Activated CD4-positive, alpha-beta T cell treated with anti-CD3 and anti-CD28 coated beads, Interleukin-2, amount 50 U/mL, for 24 hours (primary cell): ENCODE data around the gene NCOA4.
"Not testable (repeated sequence)": the region's sequence is repeated elsewhere in the genome, so short reads cannot be mapped to it uniquely, and the experiment has no call there.

ENCODE experiments used
- DNase-seq, 2 donors: peaks; one replicate each; pipeline ENCODE4 v3.0.0-alpha.2; 2020; ENCODE audit warnings: low read depth in 1 of 2, low spot score in 1 of 2

NCOA4 gene

DNA sequence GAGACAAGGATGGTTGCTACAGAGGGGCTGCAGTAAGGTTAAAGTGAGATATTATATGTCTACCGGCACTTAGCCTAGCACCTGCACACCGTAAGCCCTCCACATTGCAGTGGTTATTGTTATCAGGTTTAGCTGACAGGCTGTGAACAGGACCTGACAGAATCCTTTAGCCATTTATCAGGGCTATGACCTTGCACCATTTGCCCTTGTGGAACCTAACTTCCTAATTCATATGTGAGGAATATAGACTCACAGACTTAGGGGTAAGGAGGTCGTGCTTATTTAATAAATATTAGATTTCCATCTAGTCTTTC lies 10.1 kb downstream of the NCOA4 start:
- no peak for DNase-seq

DNA sequence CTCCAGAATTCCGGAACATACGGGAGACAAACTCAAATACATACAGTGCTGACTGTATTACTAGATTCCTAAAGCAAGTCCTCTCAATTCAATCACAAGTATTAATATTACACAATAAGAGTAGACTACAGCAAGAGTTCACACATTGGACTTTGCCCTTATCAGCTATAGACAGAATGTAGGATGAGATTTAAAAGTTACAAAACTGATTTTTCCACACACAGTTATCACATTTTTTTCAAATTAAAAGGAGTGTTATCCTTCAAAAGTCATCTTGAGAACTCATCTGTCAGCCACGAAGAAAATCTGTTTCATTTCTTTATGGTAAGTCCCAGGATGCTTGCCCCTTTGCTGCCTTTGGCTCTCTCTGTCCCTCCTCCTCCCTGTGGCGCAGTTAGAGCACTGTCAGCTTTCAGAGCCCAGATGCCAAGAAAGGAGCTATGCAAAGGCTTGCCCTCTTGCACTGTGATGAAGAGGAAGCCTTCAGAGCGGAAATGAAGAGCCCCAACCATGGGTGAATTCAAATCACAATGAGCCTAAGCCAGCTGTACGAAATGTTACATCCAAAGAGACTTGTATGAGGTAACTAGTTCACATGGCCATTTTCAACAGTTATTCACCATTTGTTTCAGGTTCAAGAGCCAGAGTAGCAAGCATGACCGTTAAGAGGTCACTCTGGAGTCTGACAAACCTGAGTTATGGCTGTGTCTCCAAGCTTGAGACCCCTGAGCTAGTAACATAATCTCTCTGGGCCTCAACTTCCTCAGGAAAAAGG lies 10.7 kb downstream of the NCOA4 start:
- DNase-seq: no peak

DNA sequence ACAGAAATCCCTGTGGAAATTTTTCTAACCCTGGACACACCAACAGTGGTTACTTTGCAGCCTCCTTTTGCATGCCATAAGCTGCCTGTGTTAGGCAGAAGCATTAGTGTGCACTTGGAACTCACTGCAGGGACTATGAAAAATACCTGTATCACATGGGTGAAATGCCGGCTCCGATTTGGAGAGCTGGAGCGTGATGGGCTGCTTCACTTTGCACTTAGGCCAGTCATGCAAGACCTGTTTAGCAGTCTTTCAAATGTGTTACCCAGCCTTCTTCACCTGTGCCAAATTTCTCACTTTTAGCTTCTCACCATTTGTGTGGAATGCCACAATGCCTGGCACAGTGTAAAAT lies 11.3 kb downstream of the NCOA4 start:
- DNase-seq: no peak

DNA sequence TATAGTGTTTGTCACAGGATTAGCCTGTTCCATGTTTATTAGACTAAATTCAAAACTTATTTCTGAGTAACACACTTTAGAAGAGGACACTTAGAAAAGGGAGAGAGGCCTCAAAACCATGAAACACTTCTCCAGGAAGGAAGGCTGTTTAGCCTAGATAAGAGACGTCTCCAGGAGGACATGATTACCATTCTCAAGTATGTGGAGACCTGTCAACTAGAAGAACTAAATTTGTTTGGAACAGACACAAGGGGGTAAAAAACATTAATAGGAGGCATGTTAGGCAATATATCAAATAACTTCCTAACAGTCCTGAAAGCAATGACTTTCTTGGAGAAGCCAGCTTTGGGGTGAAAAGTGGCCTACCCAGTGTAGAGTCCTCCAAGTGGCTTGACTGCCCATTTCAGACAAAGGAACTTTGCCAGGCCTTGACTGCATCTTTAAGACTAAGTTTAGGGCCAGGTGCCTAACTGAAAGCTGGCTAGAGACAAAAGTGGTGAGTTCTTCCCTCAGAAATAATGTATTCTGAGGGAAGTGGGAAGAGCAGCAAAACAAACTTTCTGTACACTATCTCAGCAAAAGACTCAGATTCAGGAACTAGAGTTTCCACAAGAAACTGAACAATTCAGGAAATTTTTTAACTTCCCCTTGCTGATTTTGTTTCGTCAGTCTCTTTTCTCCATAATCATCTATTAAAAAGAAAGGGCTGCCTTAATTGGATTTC lies 11.8 kb downstream of the NCOA4 start:
- DNase-seq: no peak

DNA sequence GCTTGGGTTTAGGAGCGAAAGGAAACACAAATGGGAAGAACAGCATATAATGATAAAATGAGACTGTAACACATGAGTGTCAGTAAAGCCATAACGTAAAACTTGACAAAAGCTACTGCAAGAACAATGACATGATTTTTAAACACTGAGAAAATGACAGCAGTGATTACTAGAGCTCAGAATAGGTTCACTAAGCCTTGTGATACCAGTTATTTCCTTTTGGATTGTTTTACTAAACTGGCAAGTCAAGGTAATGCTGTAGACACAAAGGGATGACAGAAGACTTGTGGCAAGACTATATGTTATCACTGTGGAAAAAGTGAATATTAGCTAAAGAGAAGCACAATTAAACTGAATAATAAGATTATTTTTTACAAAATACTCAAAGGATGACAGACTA lies 12.7 kb downstream of the NCOA4 start:
- no peak for DNase-seq

DNA sequence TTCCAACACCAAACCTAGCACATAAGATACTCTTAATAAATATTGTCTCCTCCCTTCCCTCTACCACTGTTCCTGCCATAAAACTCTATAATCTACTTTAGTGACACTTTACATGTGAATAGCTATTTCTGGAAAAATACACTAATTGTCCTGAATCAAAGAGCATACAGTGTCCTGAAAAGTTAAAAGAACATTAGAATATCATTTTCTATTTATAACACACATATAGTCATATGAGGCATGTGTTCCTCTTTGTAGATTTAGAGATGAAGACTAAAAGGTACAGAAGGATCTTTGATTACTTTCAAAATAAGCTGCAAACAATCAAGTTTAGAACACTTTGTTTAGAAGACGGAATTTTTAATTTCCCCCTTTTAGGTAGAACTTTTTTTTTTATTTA lies 13.6 kb downstream of the NCOA4 start:
- no peak for DNase-seq

DNA sequence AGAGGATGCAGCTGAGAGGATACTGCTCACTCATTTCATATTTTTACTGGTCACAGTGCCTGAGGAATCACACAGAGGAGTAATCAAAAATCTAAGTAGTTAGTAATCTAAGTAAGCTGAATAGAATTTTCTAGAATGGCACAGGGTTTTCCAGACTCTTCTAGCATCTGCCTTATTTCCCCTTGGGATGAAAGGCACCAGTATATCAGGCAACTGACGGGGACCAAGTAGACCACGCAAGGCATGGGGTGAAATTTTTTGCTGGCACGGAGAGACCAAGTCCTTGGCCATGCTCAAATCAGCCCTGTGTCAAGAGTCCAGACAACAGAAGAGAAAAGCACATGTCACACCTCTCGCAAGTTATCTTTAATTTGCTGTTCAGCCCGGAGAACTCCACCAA lies 14.2 kb downstream of the NCOA4 start:
- no peak for DNase-seq

DNA sequence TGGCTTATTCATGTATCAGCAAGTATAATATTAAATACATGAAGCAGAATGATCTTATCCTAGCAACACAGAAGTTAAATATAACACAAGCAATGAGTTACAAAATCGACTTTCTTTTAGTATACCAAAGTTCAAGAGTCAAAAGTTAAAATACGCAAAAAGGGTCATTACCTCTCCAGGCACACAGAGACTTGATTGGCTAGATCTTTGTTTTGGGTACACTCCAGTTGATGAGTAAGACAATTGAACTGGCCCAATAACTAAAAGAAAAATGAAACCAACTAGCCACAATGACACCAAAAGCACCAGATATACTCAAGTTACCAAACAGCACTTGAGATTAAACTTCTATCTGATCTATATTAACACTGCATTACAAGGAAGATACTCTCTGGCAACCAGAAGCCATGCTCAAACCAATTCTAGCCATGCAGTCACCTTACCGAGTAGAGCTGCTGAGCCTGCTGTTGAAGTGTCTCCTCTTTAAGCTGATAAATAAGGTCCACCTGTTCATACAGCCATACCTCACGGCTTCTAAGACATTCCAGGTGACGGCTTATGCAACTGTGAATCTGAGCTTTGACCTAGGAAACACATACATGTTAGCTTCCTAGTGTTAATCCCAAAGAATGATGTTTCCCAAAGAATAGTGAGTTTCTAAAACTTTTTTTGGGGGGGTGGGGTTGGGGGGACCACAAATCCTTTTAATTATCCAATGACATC lies 15.6 kb downstream of the NCOA4 start:
- no peak for DNase-seq

DNA sequence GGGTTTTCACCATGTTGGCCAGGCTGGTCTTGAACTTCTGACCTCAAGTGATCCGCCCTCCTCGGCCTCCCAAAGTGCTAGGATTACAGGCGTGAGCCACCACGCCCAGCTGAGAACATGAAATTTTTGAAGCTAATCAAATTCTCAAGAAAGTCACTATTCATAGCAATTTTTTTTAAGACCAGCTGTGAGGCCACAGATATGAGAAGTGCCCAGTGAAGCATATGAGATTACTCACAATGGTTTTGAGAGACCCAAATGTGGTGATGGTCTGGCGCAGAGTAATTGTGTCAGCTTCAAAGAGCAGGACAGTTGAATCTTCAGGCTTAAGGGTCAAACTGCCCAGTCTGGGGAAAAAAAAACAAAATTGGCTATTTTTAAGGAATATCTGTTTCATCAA lies 16.2 kb downstream of the NCOA4 start:
- no peak for DNase-seq

DNA sequence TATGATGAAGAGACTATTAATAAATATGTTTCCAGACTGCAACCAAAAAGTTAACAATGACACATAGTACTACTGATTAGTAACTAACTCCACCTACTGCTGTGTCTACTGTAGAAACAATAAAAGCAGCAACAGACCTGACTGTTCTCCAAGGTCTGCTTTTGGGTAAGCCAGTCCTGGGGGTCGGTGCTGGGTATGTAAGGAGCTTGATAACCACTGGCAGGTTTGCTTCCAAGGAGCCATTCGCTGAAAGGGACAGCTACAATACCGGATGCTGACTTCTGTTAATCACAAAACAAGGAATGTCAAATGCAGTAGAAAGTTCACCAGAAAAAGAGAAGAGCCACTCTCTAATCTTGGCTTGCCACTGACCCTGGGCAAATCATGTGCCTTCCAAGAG lies 17.7 kb downstream of the NCOA4 start:
- no peak for DNase-seq

DNA sequence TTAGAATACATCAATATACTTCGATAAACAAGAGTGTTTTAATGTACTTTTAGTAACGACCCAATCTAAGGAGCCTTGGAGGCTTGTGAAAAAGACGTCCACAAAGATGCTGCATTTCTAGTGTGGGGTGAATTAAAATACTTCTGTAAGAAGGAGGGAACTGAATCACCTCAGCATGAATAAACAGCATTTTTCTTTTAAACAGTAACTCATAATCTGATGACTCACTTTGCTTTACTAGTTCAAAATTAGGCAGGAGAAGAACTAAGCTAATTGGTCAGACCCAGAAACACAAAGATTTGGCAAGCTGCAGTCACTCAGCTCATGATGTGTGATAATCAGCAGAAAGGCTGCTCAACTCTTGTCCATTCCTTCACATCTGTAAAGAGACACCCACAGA lies 24.2 kb downstream of the NCOA4 start:
- DNase-seq: no peak

DNA sequence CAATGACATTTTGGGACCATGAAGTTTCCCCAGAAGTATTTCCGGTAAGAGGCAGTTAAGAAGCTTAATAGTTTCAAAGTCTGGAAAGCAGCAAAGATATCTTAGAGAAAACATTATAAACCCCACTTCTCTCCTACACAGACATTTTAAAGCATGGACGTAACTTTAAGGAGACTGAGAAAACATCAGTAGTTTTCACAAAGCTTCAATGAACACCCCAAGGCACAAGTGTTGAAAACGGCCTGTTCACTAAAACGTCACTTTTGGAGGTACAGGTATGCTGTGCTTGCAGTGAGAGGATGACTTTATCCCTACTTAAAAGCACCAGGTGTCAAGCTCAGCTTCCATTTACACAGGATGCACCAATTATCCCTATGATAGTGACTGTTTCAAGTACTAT lies 25.0 kb downstream of the NCOA4 start:
- DNase-seq: no peak

DNA sequence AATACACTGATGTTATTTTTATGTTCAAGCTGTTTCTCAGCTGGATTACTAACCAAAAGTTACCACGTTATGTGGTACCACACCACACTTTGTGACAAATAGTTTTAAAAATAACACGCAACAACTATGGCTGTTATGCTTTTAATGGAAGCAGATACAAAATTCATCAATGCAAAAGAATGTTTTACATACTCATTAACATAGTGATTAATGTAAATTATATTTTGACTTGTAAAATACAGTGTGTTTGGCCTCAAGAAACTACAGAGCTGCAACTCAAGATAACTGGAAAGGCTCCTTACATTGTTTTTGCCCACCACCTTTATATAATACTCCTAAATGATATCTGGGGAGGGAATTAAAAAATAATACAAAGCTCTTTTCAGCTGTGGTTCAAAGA lies 25.5 kb downstream of the NCOA4 start:
- no peak for DNase-seq

DNA sequence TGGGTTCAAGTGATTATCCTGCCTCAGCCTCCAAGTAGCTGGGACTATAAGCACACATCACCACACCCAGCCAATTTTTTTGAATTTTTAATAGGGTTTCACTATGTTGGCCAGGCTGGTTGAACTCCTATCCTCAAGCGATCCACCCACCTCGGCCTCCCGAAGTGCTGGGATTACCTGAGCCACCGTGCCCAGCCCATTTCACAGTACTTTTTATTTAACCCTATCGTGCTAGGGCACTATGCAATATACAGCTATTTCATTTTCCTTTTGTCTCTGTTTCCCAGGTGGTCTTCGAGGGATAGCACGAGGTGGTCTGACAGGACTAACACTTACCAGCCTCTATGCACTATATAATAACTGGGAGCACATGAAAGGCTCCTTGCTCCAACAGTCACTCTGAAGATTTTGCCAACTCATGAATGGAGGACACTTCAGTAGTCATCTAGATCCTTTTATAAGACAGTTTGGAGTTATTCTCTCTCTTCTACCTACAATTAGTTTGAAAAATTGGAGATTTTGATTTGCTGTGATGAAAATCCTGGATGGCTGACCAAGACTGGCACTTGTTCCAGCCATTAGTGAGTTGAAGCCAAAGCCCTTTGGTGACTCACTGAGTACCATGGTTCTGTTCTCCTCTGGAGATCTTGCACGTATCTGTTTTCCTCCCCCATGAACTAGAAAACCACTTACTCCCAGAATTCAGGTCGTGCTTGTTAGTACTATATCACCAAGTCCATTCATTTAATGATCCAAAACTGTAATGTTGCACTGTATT lies 27.3 kb downstream of the NCOA4 start:
- DNase-seq: no peak

DNA sequence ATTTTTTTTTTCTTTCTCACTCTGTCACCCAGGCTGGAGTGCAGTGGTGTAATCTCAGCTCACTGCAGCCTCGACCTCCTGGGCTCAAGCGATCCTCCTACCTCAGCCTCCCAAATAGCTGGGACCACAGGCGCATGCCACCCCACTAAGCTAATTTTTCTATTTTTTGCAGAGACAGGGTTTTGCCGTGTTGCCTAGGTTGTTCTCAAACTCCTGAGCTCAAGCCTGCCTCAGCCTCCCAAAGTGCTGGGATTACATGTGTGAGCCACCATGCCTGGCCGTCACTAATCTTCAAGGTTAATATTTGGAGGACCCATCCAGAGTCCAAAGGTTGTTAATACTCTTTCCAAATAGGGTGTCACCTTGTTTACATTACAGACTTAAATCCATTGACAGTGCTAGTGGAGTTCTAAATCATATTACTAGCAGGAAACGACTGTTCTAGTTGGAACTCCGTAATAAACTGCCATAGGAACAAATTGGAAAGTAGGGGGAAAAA lies 28.2 kb downstream of the NCOA4 start:
- not testable (repeated sequence) for DNase-seq

DNA sequence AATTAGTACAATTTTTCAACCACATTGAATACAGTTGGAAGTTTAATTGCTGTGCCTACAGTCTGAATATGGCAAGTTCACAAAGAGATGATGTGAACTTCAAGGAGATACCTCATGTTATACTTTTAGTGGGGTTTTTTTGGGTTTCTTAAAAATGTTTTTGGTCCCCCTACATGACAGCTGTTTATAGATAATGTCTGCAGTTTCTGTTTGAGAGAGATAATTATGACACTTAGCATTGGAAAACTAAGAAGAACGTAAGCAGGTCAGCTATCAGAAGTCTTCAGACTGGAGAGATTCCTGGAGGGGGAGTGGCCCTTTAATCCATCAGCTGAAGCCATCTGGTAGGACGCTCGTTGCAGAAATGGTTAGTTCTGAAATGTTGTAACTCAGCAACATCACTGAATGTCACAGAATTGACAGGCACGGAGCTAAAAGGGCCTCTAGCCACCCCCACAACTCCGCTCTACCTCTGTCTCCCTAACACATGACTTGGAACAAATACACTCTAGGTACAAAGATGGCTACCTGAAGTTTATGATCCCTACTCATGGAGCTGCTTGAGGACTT lies 29.2 kb downstream of the NCOA4 start:
- no peak for DNase-seq

DNA sequence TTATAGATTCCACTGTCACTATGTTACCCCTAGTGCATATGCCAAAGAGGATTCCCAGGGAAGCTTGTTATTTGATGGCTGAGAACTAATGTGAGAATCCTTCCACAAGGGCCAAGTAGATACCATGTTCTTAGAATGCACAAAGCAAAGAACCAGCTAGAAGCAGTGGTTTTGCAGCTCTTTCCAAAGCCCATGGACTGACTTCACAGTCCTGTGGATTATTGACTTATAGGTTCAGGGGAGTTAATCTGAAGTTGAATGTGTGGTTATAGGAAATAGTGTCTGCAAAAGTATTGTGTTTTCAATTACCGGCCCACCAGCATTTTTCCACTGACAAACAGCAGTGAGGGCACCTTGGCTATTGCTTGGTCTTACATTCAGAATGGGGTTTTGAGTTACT lies 29.9 kb downstream of the NCOA4 start:
- no peak for DNase-seq

DNA sequence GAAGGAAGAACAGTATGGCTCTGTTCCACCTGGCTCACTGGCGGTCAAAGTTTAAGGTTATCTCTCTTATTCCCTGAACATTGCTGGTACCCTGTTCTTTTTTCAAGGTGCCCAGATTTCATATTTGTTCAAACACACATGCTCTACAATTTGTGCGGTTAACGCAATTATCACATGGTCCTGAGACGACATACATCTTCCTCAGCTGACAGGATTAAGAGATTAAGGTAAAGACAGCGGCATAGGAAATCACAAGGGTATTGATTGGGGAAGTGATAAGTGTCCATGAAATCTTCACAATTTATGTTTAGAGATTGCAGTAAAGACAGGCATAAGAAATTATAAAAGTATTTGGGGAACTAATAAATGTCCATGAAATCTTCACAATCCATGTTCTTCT lies 30.5 kb downstream of the NCOA4 start:
- not testable (repeated sequence) for DNase-seq

DNA sequence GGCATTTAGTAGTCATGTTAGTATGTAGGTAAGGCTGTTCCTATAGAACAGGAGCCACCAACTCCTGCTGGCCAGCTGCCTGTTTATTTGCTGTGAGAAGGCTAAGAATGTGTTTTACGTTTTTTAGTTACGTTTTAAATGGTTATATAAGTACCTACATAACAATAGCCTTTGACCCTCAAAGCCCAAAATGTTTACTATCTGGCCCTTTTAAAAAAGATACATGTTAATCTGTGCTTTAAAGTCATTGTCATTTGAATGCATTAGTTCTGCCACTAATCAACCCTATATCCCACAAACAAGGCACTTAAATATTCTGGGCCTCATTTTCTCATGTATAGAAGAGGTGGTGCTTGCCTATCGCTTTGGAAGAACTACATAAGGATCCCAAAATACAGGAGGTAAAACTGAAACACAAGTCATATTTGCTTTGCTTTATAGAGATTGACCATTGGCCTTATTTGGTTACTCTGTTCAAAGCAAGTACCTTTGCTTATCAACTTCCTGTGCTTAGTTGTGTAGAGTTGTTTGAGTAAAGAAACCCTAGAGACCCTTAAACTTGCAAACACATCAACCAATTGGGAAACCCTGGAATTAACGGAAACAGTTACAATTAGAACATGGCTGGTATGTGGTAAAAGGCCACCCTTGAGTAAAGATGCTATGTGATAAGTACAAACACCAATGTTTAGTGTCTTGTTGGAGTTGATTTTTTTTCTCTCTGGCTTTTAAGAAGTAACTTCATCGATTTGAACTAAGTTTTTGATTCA lies 32.2 kb downstream of the NCOA4 start:
- DNase-seq: no peak

DNA sequence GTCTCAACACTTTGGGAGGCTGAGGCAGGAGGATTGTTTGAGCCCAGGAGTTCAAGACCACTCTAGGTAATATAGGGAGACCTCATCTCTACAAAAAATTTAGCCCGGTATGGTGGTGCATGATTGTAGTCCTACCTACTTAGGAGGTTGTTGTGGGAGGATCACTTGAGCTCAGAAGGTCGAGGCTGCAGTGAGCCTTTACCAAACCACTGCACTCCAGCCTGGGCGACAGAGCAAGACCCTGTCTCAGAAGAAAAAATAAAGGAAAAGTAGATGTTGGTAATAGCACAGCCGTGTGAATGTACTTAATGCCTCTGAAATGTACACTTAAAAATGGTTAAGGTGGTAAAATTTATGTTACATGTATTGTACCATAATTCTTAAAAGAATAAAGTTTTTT lies 32.9 kb downstream of the NCOA4 start:
- no peak for DNase-seq
